IPS DF 6.9 (cell line): ENCODE data around the gene XIRP1.
"Not testable (repeated sequence)": the region's sequence is repeated elsewhere in the genome, so short reads cannot be mapped to it uniquely, and the experiment has no call there.

Experiments
- DNase-seq: peaks from one replicate; pipeline ENCODE4 v3.0.0-alpha.2; 2013; ENCODE audit warnings: low read depth, low spot score
- H3K27ac ChIP-seq: one replicate; pipeline ENCODE4 v1.5.1; 2013; ENCODE audit warnings: low read length, control low read depth
- H3K27me3 ChIP-seq: 2 replicates; pipeline ENCODE4 v1.6.1; 2013; ENCODE audit warnings: mild to moderate bottlenecking, low read length; ENCODE audit not compliant: control insufficient read depth, insufficient read depth
- H3K36me3 ChIP-seq: 2 replicates; pipeline ENCODE4 v1.6.1; 2013; ENCODE audit warnings: low read length; ENCODE audit not compliant: control insufficient read depth, insufficient read depth
- H3K4me1 ChIP-seq: 2 replicates; pipeline ENCODE4 v1.6.1; 2013; ENCODE audit warnings: low read length; ENCODE audit not compliant: control insufficient read depth, insufficient read depth
- H3K4me3 ChIP-seq: 2 replicates; pipeline ENCODE4 v1.5.1; 2013; ENCODE audit warnings: mild to moderate bottlenecking, low read length
- H3K9me3 ChIP-seq: 2 replicates; pipeline ENCODE4 v1.6.1; 2013; ENCODE audit warnings: low read length, inconsistent platforms; ENCODE audit not compliant: control insufficient read depth, insufficient read depth
- WGBS: extraction: QIAGEN DNeasy Blood & Tissue Kit; methylation state at CpG from one replicate; pipeline ENCODE4 v1.1.7; 2013; ENCODE audit warnings: mixed read lengths, missing lambda C conversion rate; ENCODE audit not compliant: insufficient read length, insufficient coverage; 5-methylcytosine and 5-hydroxymethylcytosine counted together

XIRP1 gene

DNA sequence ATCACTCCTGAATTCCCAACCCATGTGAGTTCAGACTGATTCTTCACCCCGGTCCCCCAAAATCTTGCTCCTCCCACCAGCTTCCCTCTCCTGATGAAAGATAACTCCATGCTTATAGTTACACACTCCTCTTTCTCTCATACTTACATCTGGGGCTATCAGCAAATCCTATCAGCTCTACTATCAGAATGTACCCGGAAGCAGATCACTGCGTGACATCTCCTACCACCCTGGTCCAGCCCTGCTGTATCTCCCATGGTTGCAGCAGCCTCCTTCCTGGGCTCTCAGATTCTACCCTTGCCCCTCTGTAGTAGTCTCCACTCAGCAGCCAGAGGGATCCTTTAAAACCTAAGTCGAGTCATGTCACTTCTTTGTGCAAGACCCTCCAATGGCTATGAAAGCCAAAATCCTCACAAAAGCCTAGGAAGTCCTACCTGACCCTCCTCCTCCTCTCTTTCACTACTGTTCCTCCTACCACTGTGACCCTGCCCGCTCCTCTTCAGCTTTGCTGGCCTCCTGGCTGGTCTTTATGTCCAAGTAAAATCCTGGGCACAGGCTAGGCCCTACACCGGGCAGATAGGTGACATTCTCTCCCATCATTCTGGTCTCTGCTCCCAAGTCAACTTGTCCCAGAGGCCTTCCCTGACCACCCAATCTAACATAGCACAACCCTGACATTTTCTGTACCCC is 16.2 kb downstream of the XIRP1 start:
- no CpG with 5 or more reads among the region's 6 CpGs for WGBS
- no peak overlapping the region for H3K27ac ChIP-seq
- no peaks in the 10 kb centered on the region for H3K36me3 ChIP-seq
- no peak overlapping the region for H3K4me3 ChIP-seq
- H3K9me3 ChIP-seq = no peaks in the 10 kb centered on the region
- no peak for DNase-seq
- H3K27me3 ChIP-seq = no peaks in the 10 kb centered on the region
- peaks cover 4% of the 10 kb centered on the region for H3K4me1 ChIP-seq

DNA sequence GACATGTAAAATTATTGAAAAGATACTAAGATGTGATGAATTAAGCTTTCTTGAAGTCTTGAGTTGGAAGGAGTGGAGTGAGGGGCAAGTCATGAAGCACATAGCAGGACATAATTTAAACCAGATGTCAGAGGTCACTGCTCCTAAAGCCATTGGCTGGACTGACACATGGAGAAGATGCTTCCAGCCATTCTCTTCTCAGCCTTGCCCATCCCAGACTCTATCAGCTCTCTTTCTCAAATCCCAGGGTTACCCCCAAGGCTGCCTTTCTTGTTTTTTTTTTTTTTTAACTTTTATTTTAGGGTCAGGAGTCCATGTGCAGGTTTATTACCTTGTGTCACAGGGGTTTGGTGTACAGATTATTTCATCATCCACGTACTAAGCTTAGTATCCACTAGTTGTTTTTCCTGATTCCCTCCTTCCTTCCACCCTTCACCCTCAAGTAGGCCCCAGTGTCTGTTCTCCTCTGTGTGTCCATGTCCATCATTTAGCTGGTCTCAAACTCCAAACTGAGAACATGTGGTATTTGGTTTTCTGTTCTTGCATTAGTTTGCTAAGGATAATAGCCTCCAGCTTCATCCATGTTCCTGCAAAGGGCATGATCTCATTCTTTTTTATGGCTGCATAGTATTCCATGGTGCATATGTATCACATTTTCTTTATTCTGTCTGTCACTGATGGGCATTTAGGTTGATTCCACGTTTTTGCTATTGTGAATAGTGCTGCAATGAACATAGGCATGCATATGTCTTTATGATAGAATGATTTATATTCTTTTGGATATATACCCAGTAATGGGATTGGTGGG is 18.9 kb downstream of the XIRP1 start:
- DNase-seq = no peak
- Histone ChIP-seq H3K27me3 (no peaks in the 10 kb centered on the region), H3K27ac (no peak overlapping the region), H3K36me3 (no peaks in the 10 kb centered on the region), H3K9me3 (no peaks in the 10 kb centered on the region), H3K4me3 (no peak overlapping the region), H3K4me1 (peaks cover 2% of the 10 kb centered on the region)
- WGBS = no CpG with 5 or more reads among the region's 2 CpGs

- Histone ChIP-seq H3K9me3 (no peaks in the 10 kb centered on the region), H3K27me3 (no peaks in the 10 kb centered on the region), H3K4me1 (no peaks in the 10 kb centered on the region), H3K27ac (no peak overlapping the region), H3K4me3 (no peak overlapping the region), H3K36me3 (no peaks in the 10 kb centered on the region)
- no CpG with 5 or more reads among the region's 2 CpGs for WGBS
- DNase-seq = no peak
Observed at GRCh38 chr3:39171860-39172259, 20.5 kb downstream of the XIRP1 start.

DNA sequence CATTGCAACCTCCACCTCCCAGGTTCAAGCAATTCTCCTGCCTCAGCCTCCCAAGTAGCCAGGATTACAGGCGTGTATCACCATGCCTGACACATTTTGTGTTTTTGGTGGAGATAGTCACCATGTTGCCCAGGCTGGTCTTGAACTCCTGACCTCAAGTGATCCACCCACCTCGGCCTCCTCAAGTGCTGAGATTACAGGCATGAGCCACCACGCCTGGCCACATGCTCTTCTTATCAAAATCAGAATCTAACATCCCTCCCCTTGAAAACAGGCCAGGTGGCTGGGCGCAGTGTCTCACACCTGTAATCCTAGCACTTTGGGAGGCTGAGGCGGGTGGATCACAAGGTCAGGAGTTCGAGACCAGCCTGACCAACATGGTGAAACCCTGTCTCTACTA is 21.5 kb downstream of the XIRP1 start:
- no CpG with 5 or more reads among the region's 6 CpGs for WGBS
- not testable (repeated sequence) for H3K36me3 ChIP-seq, DNase-seq, H3K9me3 ChIP-seq, H3K27ac ChIP-seq, H3K27me3 ChIP-seq, H3K4me3 ChIP-seq, H3K4me1 ChIP-seq

DNA sequence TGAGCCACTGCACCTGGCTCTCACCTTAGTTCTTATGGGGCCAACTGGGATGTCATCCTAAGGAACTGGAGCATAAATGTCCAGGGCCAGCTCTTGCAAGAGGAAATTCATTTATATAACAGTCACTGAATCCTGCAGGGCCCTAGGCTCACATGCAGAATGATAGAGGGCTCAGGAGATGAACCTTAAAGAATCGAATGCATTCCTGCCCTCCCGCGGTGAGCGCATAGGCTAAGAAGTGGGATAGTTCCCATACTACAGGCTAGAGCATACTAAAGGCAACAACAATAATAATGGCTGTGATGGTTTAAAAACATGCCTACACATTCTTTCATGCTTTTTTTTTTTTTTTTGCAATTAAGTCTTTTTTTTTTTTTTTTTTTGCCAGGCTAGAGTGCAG is 21.9 kb downstream of the XIRP1 start:
- no CpG with 5 or more reads among the region's 4 CpGs for WGBS
- H3K36me3 ChIP-seq = no peaks in the 10 kb centered on the region
- no peak for DNase-seq
- H3K27me3 ChIP-seq = no peaks in the 10 kb centered on the region
- H3K4me3 ChIP-seq = no peak overlapping the region
- no peak overlapping the region for H3K27ac ChIP-seq
- H3K4me1 ChIP-seq = no peaks in the 10 kb centered on the region
- H3K9me3 ChIP-seq = no peaks in the 10 kb centered on the region

GRCh38 chr3:39169712-39170111 is 22.7 kb downstream of the XIRP1 start:
- H3K9me3 ChIP-seq = no peaks in the 10 kb centered on the region

DNA sequence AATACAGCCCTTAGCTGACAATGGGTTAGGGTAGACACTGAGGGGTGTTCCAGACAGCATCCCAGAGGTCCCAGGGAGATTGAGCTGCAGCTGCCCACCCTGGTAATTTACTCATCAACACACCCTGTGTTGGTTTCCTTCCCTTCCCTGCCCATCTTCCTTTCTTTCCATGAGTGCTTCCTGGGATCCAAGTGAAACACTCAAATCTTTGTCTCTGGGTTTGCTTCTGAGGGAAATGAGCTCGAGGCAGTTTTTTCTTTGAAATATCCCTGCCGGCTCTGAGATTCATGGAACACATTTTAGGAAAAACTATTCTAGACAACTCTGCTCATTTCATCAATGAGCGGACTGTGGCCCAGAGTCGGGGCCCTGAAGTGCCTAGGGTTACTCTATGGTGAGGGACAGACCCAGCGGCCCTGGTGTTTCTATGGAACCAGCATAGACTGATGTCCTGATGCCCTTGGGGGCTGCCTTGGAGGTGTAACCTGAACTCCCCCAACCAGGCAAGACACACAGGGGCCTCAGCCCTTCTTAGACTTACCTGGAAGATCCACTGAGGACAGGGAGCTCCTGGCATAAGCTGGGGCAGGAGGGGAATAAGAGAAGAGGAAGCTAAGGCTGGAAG is 24.1 kb downstream of the XIRP1 start:
- no peak for DNase-seq
- Histone ChIP-seq H3K27me3 (no peaks in the 10 kb centered on the region), H3K4me3 (no peak overlapping the region), H3K27ac (no peak overlapping the region), H3K36me3 (no peaks in the 10 kb centered on the region), H3K4me1 (no peaks in the 10 kb centered on the region), H3K9me3 (no peaks in the 10 kb centered on the region)
- WGBS = no CpG with 5 or more reads among the region's 5 CpGs

More at GRCh38 chr3:39169712-39170111, 22.7 kb downstream of the XIRP1 start:
- DNase-seq = no peak
- Histone ChIP-seq H3K36me3 (no peaks in the 10 kb centered on the region), H3K27me3 (no peaks in the 10 kb centered on the region), H3K4me3 (no peak overlapping the region), H3K27ac (no peak overlapping the region), H3K4me1 (no peaks in the 10 kb centered on the region)
- WGBS = no CpG with 5 or more reads among the region's 1 CpG

DNA sequence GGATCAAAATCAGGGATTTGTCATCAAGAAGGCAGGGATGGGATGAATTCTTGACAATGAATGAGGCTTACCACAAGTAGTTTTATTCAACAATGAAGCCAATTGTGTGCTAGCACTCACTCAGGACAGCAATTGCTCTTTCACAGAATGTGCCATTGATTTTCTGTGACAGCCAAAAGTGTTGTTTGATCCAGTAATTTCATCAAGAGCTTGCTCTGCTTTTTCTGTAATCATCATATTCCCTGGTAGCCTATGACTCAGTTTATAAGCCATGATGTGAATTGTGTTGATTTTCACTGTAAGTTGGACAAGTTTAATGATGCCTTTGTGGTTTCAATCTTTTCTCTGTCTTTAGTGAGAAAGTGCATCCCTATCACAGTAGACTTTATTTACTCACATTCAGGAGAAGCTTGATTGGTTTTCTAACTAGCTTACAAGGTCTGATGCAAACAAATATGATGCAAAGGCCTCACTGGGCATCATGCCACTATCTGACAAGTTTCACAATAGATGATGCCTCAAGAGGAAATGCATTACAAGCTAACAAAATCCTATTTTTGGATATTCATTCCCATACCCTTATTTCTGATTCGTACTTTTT is 25.4 kb downstream of the XIRP1 start:
- Histone ChIP-seq H3K4me1 (no peaks in the 10 kb centered on the region), H3K27ac (no peak overlapping the region), H3K36me3 (no peaks in the 10 kb centered on the region), H3K27me3 (no peaks in the 10 kb centered on the region), H3K9me3 (no peaks in the 10 kb centered on the region), H3K4me3 (no peak overlapping the region)
- no CpG with 5 or more reads among the region's 1 CpG for WGBS
- no peak for DNase-seq

DNA sequence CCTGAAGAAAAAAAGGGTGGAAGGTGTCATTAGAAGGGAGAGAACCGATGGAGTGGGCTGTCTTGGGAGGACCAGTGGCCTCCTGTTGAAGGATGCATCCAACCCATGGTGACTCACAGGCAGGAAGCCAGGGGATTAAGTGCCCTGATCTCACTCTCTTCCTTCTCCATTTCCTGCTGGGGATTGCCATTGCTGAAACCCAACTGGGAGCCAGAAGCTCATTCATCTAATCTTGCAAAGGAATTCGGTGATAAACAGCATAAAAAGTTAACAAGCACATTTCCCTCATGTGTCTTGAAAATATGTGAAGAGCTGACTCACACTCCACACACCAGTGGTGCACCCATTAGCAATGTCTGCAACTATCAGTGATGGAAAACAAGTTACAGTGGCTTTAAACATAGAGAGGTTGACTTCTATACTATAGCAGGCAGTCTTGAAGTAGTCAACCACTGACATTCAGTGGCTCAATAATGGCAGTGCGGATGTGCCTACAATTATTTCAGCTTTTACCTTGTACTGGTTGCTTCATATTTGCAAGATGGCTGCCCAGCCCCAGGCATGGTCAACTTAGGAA is 26.2 kb downstream of the XIRP1 start:
- no peaks in the 10 kb centered on the region for H3K36me3 ChIP-seq
- H3K9me3 ChIP-seq = no peaks in the 10 kb centered on the region
- no peaks in the 10 kb centered on the region for H3K4me1 ChIP-seq
- H3K27me3 ChIP-seq = no peaks in the 10 kb centered on the region
- DNase-seq = no peak
- no peak overlapping the region for H3K27ac ChIP-seq
- no peak overlapping the region for H3K4me3 ChIP-seq
- no CpG with 5 or more reads among the region's 3 CpGs for WGBS

GRCh38 chr3:39165518-39165917 is 26.9 kb downstream of the XIRP1 start:
- Histone ChIP-seq H3K4me1 (no peaks in the 10 kb centered on the region), H3K4me3 (no peak overlapping the region), H3K27me3 (no peaks in the 10 kb centered on the region), H3K36me3 (no peaks in the 10 kb centered on the region), H3K9me3 (no peaks in the 10 kb centered on the region), H3K27ac (no peak overlapping the region)
- DNase-seq = no peak
- no CpG with 5 or more reads among the region's 1 CpG for WGBS
